K562 (cell line): ENCODE results near the gene PRR14. TPM values are rescaled to one million over a fixed set of nuclear protein-coding genes. Genes with fewer than 3 reads are reported as not detected.

Experiments
- CEBPG ChIP-seq, 3 experiments: fragments of 200-800 bp in 1 of 3; sonication (Bioruptor generic) in 1 of 3; sonication (generic) in 1 of 3; formaldehyde crosslinking in 1 of 3; IDR thresholded peaks in 2 of 3; conservative IDR thresholded peaks in 1 of 3; 2 replicates each; pipeline versions ENCODE4 v1.6.1 to v1.8.0; 2016 to 2022; ENCODE audit warnings: missing compliant biosample characterization in 2 of 3, missing genetic modification characterization in 2 of 3, mild to moderate bottlenecking in 1 of 3, missing genetic modification reagents in 1 of 3
- FOSL1 ChIP-seq: fragments of 200-800 bp; sonication (Bioruptor generic); conservative IDR thresholded peaks from 2 replicates; pipeline ENCODE4 v1.6.1; 2016; ENCODE audit warnings: missing genetic modification characterization, missing compliant biosample characterization
- GATAD2B ChIP-seq: fragments of 450-650 bp; IDR thresholded peaks from 2 replicates; pipeline ENCODE4 v1.6.1; 2017; ENCODE audit warnings: mild to moderate bottlenecking, borderline replicate concordance
- HCFC1 ChIP-seq: IDR thresholded peaks from 2 replicates; pipeline ENCODE4 v1.6.1; 2012; ENCODE audit warnings: low read depth, low read length, improper control_type of control experiment
- LARP7 ChIP-seq: fragments of 450-650 bp; IDR thresholded peaks from 2 replicates; pipeline ENCODE4 v1.6.1; 2016
- MYNN ChIP-seq, 2 experiments: sonication (generic); formaldehyde crosslinking in 1 of 2; IDR thresholded peaks; 2 replicates each; pipeline versions ENCODE4 v1.5.0 to v1.6.1; 2016 to 2020; ENCODE audit warnings: antibody characterized with exemption in 1 of 2, missing genetic modification reagents in 1 of 2
- POLR2A ChIP-seq: fragments of 450-650 bp; conservative IDR thresholded peaks from 2 replicates; pipeline ENCODE4 v1.6.1; 2016
- RNF2 ChIP-seq: sonication (generic); IDR thresholded peaks from 2 replicates; pipeline ENCODE4 v1.6.1; 2016
- SRF ChIP-seq, 2 experiments: fragments of 250-450, 450-650 bp in 1 of 2; sonication (Bioruptor Pico) in 1 of 2; sonication (generic) in 1 of 2; formaldehyde crosslinking; IDR thresholded peaks; 2 replicates each; pipeline versions ENCODE4 v1.5.0 to v1.5.1; 2020 to 2022; ENCODE audit warnings: mild to moderate bottlenecking in 1 of 2, missing genetic modification reagents in 1 of 2
- TARDBP ChIP-seq: fragments of 450-650 bp; IDR thresholded peaks from 2 replicates; pipeline ENCODE4 v1.6.1; 2016
- U2AF1 ChIP-seq: fragments of 200-400 bp; formaldehyde crosslinking; optimal IDR thresholded peaks from 2 replicates; pipeline ENCODE3; 2017; ENCODE audit warnings: mild to moderate bottlenecking, low read depth, low read length, moderate library complexity
- ZBTB7A ChIP-seq: IDR thresholded peaks from 2 replicates; pipeline ENCODE4 v1.6.1; 2011; ENCODE audit warnings: low read depth, mild to moderate bottlenecking, low read length, moderate library complexity, borderline replicate concordance; ENCODE audit not compliant: control insufficient read depth
- ZFX ChIP-seq: sonication (generic); formaldehyde crosslinking; IDR thresholded peaks from 2 replicates; pipeline ENCODE4 v1.8.0; 2022; ENCODE audit warnings: mild to moderate bottlenecking, missing genetic modification reagents, moderate library complexity
- ZNF24 ChIP-seq: fragments of 450-650 bp; IDR thresholded peaks from 2 replicates; pipeline ENCODE4 v1.6.1; 2016
- ZNF668 ChIP-seq: fragments of 250-450 bp; sonication (Bioruptor Pico); IDR thresholded peaks from 2 replicates; pipeline ENCODE4 v1.8.0; 2022; ENCODE audit warnings: mild to moderate bottlenecking, inconsistent platforms
- ZNF79 ChIP-seq: fragments of 250-450 bp; sonication (Bioruptor Pico); IDR thresholded peaks from 2 replicates; pipeline ENCODE4 v1.4.0; 2020; ENCODE audit warnings: low read depth, mild to moderate bottlenecking, moderate library complexity
- polyA plus RNA-seq, 8 experiments: library from polyadenylated mRNA; depleted of rRNA in 4 of 8; stranded (reverse) in 5 of 8; unstranded in 3 of 8; fragments of >200 nt; fragmentation: Nextera tagmentation in 2 of 8; fragmentation: Illumina TruSeq in 1 of 8; extraction: Ambion mirVana in 2 of 8; extraction: Trizol in 1 of 8; gene quantifications; 2 replicates each; pipeline versions ENCODE4 v1.2.1 to v1.2.3, GENCODE V29; 2011 to 2014; ENCODE audit warnings: inconsistent platforms in 1 of 8, missing spikeins in 1 of 8
- total RNA-seq, 7 experiments: library from RNA; depleted of rRNA in 6 of 7; stranded (reverse); fragments of >200 nt in 6 of 7; fragmentation: Illumina TruSeq in 2 of 7; extraction: Trizol in 2 of 7; gene quantifications; 2 replicates each; pipeline versions ENCODE4 v1.2.1 to v1.2.3, GENCODE V29; 2011 to 2021; ENCODE audit warnings: low replicate concordance in 1 of 7
- TF ChIP-seq, protein P1 (sequence below): fragments of 250-450 bp; sonication (Bioruptor Pico); IDR thresholded peaks from 2 replicates; pipeline ENCODE4 v1.5.0; 2022; ENCODE audit warnings: mild to moderate bottlenecking
- TF ChIP-seq, protein P2 (sequence below): fragments of 250-450 bp; sonication (Bioruptor Pico); IDR thresholded peaks from 2 replicates; pipeline ENCODE4 v1.4.0; 2020
- TF ChIP-seq, protein P3 (sequence below): fragments of 450-650 bp; formaldehyde crosslinking; conservative IDR thresholded peaks from 2 replicates; pipeline ENCODE4 v1.4.0; 2022; ENCODE audit warnings: mild to moderate bottlenecking, missing genetic modification characterization
- TF ChIP-seq, protein P4 (sequence below): fragments of 450-650 bp; IDR thresholded peaks from 2 replicates; pipeline ENCODE4 v1.6.1; 2014; ENCODE audit warnings: low read depth, mild to moderate bottlenecking, moderate library complexity, borderline replicate concordance
- TF ChIP-seq, protein P5 (sequence below): fragments of 250-450 bp; sonication (Bioruptor Pico); IDR thresholded peaks from 2 replicates; pipeline ENCODE4 v1.9.0; 2021; ENCODE audit warnings: mild to moderate bottlenecking

PRR14 gene
- total and polyA plus RNA-seq, 9 of the 15 experiments (the other 6 are each of a cell fraction or from before 2014, with no cell fraction given), result 2.2 to 63.1 (median 11.5) TPM

DNA sequence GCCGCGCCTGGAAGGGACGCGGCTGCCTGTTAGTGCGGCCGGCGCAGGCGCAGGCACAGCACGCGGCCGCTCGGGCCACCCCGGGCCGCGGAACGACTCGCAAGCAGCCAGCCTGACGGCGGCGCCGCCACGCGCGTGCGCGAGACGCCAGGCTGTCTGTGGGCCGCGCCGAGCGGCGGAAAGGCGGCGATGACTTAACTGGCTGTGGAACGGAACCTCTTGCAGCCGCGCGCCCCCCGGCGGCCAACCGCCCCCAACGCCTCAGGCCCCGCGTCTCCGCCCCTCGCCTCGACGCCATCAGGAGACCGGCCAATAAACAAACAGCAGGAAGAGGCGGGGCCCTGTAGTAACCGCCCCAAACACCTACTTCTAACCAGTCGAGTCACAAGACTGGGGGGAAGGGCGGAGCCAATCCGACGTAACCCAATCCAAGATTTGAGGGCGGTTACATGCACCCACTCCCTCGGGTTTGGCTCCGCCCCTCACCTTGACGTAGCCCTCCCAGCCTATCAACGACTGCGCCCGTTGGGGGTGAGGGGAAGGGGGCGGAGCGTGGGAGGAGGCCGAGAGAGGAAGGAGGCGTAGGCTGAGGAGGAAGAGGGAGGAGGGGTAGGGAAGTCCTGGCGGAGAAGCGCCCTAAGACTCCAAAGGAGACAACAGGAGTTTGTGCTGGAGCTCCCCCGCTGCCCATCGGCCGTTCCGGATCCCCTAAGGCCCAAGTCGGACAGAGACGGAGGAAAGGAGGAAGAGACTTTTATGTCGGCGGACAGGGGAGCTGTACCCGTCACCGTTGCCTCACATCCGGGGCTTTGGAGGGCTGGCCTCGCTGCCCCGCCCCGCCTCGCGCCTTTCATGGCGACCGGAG lies 7.3 kb downstream of the PRR14 start, which contains the start of gene FBRS (continued):
- TF ChIP-seq, protein P1, sequence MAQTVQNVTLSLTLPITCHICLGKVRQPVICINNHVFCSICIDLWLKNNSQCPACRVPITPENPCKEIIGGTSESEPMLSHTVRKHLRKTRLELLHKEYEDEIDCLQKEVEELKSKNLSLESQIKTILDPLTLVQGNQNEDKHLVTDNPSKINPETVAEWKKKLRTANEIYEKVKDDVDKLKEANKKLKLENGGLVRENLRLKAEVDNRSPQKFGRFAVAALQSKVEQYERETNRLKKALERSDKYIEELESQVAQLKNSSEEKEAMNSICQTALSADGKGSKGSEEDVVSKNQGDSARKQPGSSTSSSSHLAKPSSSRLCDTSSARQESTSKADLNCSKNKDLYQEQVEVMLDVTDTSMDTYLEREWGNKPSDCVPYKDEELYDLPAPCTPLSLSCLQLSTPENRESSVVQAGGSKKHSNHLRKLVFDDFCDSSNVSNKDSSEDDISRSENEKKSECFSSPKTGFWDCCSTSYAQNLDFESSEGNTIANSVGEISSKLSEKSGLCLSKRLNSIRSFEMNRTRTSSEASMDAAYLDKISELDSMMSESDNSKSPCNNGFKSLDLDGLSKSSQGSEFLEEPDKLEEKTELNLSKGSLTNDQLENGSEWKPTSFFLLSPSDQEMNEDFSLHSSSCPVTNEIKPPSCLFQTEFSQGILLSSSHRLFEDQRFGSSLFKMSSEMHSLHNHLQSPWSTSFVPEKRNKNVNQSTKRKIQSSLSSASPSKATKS (CRISPR knock-in tag), result peak; percentile 18; the same call in 1 of the 2 replicates
- TF ChIP-seq FOSL1 (tag) (peak; percentile 67), ZNF24 (peak; percentile 50), POLR2A (peak; percentile 95), HCFC1 (peak; percentile 55), U2AF1 (no peak), SRF (CRISPR knock-in tag; IDR thresholded peaks at IDR 0.05) (peak; percentile 58 to 69; a peak in 3 of 4 replicates), ZNF668 (CRISPR knock-in tag) (no peak), ZBTB7A (peak; percentile 47; the same call in 1 of the 2 replicates), TARDBP (peak; percentile 99), LARP7 (peak; percentile 62; the same call in 1 of the 2 replicates), GATAD2B (peak; percentile 100), ZFX (CRISPR knock-in tag) (peak; percentile 50; the same call in 1 of the 2 replicates), ZNF79 (no peak), MYNN (IDR thresholded peaks at IDR 0.05) (peak; percentile 66; the same call in 1 of the 2 replicates), MYNN (CRISPR knock-in tag; IDR thresholded peaks at IDR 0.05) (no peak), CEBPG (CRISPR knock-in tag; IDR thresholded peaks at IDR 0.05) (peak; percentile 42; the same call in 1 of the 2 replicates), CEBPG (tag; conservative IDR thresholded peaks at IDR 0.05 in 1 of 2, IDR thresholded peaks at IDR 0.05 in 1 of 2) (peak in 1 of 2 experiments; percentile 58; a peak in 3 of 4 replicates), RNF2 (peak; percentile 66)
- TF ChIP-seq, protein P2, sequence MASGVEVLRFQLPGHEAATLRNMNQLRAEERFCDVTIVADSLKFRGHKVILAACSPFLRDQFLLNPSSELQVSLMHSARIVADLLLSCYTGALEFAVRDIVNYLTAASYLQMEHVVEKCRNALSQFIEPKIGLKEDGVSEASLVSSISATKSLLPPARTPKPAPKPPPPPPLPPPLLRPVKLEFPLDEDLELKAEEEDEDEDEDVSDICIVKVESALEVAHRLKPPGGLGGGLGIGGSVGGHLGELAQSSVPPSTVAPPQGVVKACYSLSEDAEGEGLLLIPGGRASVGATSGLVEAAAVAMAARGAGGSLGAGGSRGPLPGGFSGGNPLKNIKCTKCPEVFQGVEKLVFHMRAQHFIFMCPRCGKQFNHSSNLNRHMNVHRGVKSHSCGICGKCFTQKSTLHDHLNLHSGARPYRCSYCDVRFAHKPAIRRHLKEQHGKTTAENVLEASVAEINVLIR (CRISPR knock-in tag), result peak; percentile 65
- TF ChIP-seq, protein P3, sequence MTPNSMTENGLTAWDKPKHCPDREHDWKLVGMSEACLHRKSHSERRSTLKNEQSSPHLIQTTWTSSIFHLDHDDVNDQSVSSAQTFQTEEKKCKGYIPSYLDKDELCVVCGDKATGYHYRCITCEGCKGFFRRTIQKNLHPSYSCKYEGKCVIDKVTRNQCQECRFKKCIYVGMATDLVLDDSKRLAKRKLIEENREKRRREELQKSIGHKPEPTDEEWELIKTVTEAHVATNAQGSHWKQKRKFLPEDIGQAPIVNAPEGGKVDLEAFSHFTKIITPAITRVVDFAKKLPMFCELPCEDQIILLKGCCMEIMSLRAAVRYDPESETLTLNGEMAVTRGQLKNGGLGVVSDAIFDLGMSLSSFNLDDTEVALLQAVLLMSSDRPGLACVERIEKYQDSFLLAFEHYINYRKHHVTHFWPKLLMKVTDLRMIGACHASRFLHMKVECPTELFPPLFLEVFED (CRISPR knock-in tag), result peak; percentile 83; the same call in 1 of the 2 replicates
- TF ChIP-seq, protein P4, sequence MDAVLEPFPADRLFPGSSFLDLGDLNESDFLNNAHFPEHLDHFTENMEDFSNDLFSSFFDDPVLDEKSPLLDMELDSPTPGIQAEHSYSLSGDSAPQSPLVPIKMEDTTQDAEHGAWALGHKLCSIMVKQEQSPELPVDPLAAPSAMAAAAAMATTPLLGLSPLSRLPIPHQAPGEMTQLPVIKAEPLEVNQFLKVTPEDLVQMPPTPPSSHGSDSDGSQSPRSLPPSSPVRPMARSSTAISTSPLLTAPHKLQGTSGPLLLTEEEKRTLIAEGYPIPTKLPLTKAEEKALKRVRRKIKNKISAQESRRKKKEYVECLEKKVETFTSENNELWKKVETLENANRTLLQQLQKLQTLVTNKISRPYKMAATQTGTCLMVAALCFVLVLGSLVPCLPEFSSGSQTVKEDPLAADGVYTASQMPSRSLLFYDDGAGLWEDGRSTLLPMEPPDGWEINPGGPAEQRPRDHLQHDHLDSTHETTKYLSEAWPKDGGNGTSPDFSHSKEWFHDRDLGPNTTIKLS, result peak; percentile 49
- TF ChIP-seq, protein P5, sequence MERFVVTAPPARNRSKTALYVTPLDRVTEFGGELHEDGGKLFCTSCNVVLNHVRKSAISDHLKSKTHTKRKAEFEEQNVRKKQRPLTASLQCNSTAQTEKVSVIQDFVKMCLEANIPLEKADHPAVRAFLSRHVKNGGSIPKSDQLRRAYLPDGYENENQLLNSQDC (CRISPR knock-in tag), result 0 out of 2 replicates have a peak, but pooled peaks have one; percentile 24
